SK-N-SH treated with all-trans-retinoic acid at 6 μM for 48 hours (cell line): Measurements from ENCODE around the gene ZNF611.
"Not testable (repeated sequence)": the region's sequence is repeated elsewhere in the genome, so short reads cannot be mapped to it uniquely, and the experiment has no call there.

ENCODE experiments used
- ATAC-seq: fragments of 200-7000 bp; cut with Tn5 transposase; 3 replicates; pipeline ENCODE4 v1.9.1; 2020; ENCODE audit warnings: mild to moderate bottlenecking, moderate library complexity
- ARNTL ChIP-seq: fragments of 450-650 bp; formaldehyde crosslinking; IDR thresholded peaks from 2 replicates; pipeline ENCODE4 v1.5.0; 2020; ENCODE audit warnings: low read depth, mild to moderate bottlenecking, moderate library complexity, borderline replicate concordance
- BACH2 ChIP-seq: fragments of 250-450 bp; sonication (Bioruptor Pico); IDR thresholded peaks from 2 replicates; pipeline ENCODE4 v1.9.0; 2021; ENCODE audit warnings: mild to moderate bottlenecking, borderline replicate concordance
- CREB5 ChIP-seq: fragments of 250-450 bp; sonication (Bioruptor Pico); IDR thresholded peaks from 2 replicates; pipeline ENCODE4 v1.5.1; 2020; ENCODE audit warnings: low read depth, mild to moderate bottlenecking, moderate library complexity
- CSDC2 ChIP-seq: fragments of 250-450 bp; sonication (Bioruptor Pico); IDR thresholded peaks from 2 replicates; pipeline ENCODE4 v1.5.0; 2020; ENCODE audit warnings: mild to moderate bottlenecking, moderate library complexity
- CSRNP3 ChIP-seq: fragments of 250-450 bp; sonication (Bioruptor Pico); IDR thresholded peaks from 2 replicates; pipeline ENCODE4 v1.5.1; 2021; ENCODE audit warnings: mild to moderate bottlenecking, moderate library complexity
- ESRRG ChIP-seq: fragments of 250-450 bp; sonication (Bioruptor Pico); IDR thresholded peaks from 2 replicates; pipeline ENCODE4 v1.6.1; 2021; ENCODE audit warnings: mild to moderate bottlenecking
- GLIS3 ChIP-seq: fragments of 250-450 bp; sonication (Bioruptor Pico); IDR thresholded peaks from 2 replicates; pipeline ENCODE4 v1.5.0; 2020; ENCODE audit warnings: mild to moderate bottlenecking, moderate library complexity
- ISL1 ChIP-seq: fragments of 250-450 bp; sonication (Bioruptor Pico); IDR thresholded peaks from 2 replicates; pipeline ENCODE4 v2.1.2; 2022; ENCODE audit warnings: mild to moderate bottlenecking, moderate library complexity
- OSR1 ChIP-seq: fragments of 250-450 bp; sonication (Bioruptor Pico); IDR thresholded peaks from 2 replicates; pipeline ENCODE4 v1.8.0; 2022; ENCODE audit warnings: moderate library complexity, mild to moderate bottlenecking, inconsistent platforms
- POU6F1 ChIP-seq: fragments of 250-450 bp; sonication (Bioruptor Pico); IDR thresholded peaks from 2 replicates; pipeline ENCODE4 v1.8.0; 2021; ENCODE audit warnings: low read depth, mild to moderate bottlenecking, moderate library complexity, borderline replicate concordance
- PPARA ChIP-seq: fragments of 250-450 bp; sonication (Bioruptor Pico); IDR thresholded peaks from 2 replicates; pipeline ENCODE4 v1.5.0; 2020; ENCODE audit warnings: mild to moderate bottlenecking, borderline replicate concordance
- RARB ChIP-seq: fragments of 250-450 bp; sonication (Bioruptor Pico); IDR thresholded peaks from 2 replicates; pipeline ENCODE4 v1.8.0; 2021; ENCODE audit warnings: mild to moderate bottlenecking, moderate library complexity
- SNAI2 ChIP-seq: fragments of 250-450 bp; sonication (Bioruptor Pico); IDR thresholded peaks from 2 replicates; pipeline ENCODE4 v1.5.0; 2020; ENCODE audit warnings: mild to moderate bottlenecking, moderate library complexity
- TCF4 ChIP-seq: fragments of 250-450 bp; sonication (Bioruptor Pico); IDR thresholded peaks from 2 replicates; pipeline ENCODE4 v1.8.0; 2021; ENCODE audit warnings: mild to moderate bottlenecking, moderate library complexity, borderline replicate concordance
- TOX ChIP-seq: fragments of 250-450 bp; sonication (Bioruptor Pico); IDR thresholded peaks from 2 replicates; pipeline ENCODE4 v1.8.0; 2021; ENCODE audit warnings: mild to moderate bottlenecking, moderate library complexity, borderline replicate concordance
- TSHZ2 ChIP-seq: fragments of 250-450 bp; sonication (Bioruptor Pico); IDR thresholded peaks from 2 replicates; pipeline ENCODE4 v1.5.0; 2020; ENCODE audit warnings: mild to moderate bottlenecking, moderate library complexity
- ZFP3 ChIP-seq: fragments of 250-450 bp; sonication (Bioruptor Pico); IDR thresholded peaks from 2 replicates; pipeline ENCODE4 v1.5.0; 2020; ENCODE audit warnings: mild to moderate bottlenecking, moderate library complexity
- ZFP30 ChIP-seq: fragments of 450-650 bp; formaldehyde crosslinking; IDR thresholded peaks from 2 replicates; pipeline ENCODE4 v1.5.0; 2022; ENCODE audit warnings: mild to moderate bottlenecking, moderate library complexity
- ZNF565 ChIP-seq: fragments of 450-650 bp; formaldehyde crosslinking; conservative IDR thresholded peaks from 2 replicates; pipeline ENCODE4 v1.5.0; 2020; ENCODE audit warnings: low read depth, mild to moderate bottlenecking, moderate library complexity
- ZNF70 ChIP-seq: fragments of 450-650 bp; formaldehyde crosslinking; IDR thresholded peaks from 2 replicates; pipeline ENCODE4 v1.5.0; 2020; ENCODE audit warnings: mild to moderate bottlenecking, moderate library complexity
- ZNF8 ChIP-seq: fragments of 450-650 bp; formaldehyde crosslinking; IDR thresholded peaks from 2 replicates; pipeline ENCODE4 v1.5.0; 2020; ENCODE audit warnings: mild to moderate bottlenecking, moderate library complexity
- TF ChIP-seq, protein P1 (sequence below): fragments of 250-450 bp; sonication (Bioruptor Pico); IDR thresholded peaks from 2 replicates; pipeline ENCODE4 v1.8.0; 2020; ENCODE audit warnings: mild to moderate bottlenecking, moderate library complexity, borderline replicate concordance

ZNF611 gene

GRCh38 chr19:52700673-52701072 lies 34.2 kb downstream of the ZNF611 start:
- no peak for ATAC-seq
- TF ChIP-seq ZFP3 (CRISPR knock-in tag) (no peak), CREB5 (CRISPR knock-in tag) (no peak), ZNF565 (CRISPR knock-in tag) (no peak), ISL1 (CRISPR knock-in tag) (no peak), OSR1 (CRISPR knock-in tag) (no peak), RARB (CRISPR knock-in tag) (no peak), TSHZ2 (CRISPR knock-in tag) (no peak), SNAI2 (CRISPR knock-in tag) (no peak), ZNF70 (CRISPR knock-in tag) (no peak), GLIS3 (CRISPR knock-in tag) (no peak), POU6F1 (CRISPR knock-in tag) (no peak), ESRRG (CRISPR knock-in tag) (no peak), ARNTL (CRISPR knock-in tag) (no peak), CSDC2 (CRISPR knock-in tag) (no peak), ZNF8 (CRISPR knock-in tag) (no peak), ZFP30 (no peak), PPARA (CRISPR knock-in tag) (no peak), TOX (CRISPR knock-in tag) (no peak), CSRNP3 (no peak)
- TF ChIP-seq, protein P1, sequence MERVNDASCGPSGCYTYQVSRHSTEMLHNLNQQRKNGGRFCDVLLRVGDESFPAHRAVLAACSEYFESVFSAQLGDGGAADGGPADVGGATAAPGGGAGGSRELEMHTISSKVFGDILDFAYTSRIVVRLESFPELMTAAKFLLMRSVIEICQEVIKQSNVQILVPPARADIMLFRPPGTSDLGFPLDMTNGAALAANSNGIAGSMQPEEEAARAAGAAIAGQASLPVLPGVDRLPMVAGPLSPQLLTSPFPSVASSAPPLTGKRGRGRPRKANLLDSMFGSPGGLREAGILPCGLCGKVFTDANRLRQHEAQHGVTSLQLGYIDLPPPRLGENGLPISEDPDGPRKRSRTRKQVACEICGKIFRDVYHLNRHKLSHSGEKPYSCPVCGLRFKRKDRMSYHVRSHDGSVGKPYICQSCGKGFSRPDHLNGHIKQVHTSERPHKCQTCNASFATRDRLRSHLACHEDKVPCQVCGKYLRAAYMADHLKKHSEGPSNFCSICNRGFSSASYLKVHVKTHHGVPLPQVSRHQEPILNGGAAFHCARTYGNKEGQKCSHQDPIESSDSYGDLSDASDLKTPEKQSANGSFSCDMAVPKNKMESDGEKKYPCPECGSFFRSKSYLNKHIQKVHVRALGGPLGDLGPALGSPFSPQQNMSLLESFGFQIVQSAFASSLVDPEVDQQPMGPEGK (CRISPR knock-in tag) = no peak
- TF ChIP-seq, all 23 proteins: peak for 0

- not testable (repeated sequence) for ATAC-seq
These were observed 35.3 kb downstream of the ZNF611 start for GRCh38 chr19:52699555-52699954.

- ATAC-seq = no peak
- TF ChIP-seq PPARA (CRISPR knock-in tag) (no peak), ZFP30 (no peak), CSRNP3 (no peak), GLIS3 (CRISPR knock-in tag) (no peak), BACH2 (CRISPR knock-in tag) (no peak), CREB5 (CRISPR knock-in tag) (no peak), ARNTL (CRISPR knock-in tag) (no peak), TSHZ2 (CRISPR knock-in tag) (no peak), ISL1 (CRISPR knock-in tag) (no peak), RARB (CRISPR knock-in tag) (no peak), TCF4 (CRISPR knock-in tag) (no peak), CSDC2 (CRISPR knock-in tag) (no peak), ZNF8 (CRISPR knock-in tag) (no peak), ZFP3 (CRISPR knock-in tag) (no peak), SNAI2 (CRISPR knock-in tag) (no peak), ESRRG (CRISPR knock-in tag) (no peak)
These were observed 38.8 kb downstream of the ZNF611 start for GRCh38 chr19:52695996-52696395.
